KG1 (cell line): Measurements from ENCODE around the gene DPEP2.
"Not testable (repeated sequence)": the region's sequence is repeated elsewhere in the genome, so short reads cannot be mapped to it uniquely, and the experiment has no call there.

Source experiments
- DNase-seq: peaks from one replicate; lab custom pipeline; 2025; lab: John Stamatoyannopoulos, UW

The DPEP2 gene

DNA sequence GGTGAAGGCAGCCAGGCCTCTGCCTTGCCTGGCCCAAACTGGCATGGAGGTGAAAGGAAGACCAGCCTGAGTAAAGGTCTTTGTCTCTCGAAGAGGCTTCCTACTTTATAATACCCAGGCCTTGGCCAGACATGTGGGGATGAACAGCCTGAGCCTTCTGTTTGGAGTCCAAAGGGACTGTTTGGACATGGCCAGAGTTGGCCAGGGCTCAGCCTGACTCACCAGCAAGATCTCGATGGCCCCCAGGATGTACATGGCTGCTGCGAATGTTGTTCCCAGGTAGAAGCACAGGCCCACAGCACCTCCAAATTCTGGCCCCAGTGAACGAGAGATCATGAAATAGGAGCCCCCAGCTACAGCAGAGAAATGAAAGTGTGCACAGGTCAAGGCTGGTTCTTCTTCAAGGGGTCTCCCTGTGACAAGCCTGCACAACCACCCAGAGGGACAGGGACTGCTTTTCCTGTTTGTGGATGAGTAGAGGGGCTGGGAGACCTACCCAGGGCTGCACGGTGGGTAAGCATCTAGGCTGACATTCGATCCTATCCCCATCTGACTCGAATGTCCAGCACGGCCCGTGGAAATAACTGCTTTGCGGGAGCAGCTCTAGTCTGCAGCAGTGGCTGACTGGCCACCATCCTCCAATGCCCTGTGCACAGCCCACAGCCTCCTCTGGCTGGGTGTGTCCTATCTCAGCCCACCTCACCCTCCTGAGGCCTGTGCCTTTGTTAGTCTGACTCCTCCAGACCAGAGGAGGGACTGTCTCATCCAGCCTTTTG is 44.7 kb downstream of the DPEP2 start:
- no peak for DNase-seq

DNA sequence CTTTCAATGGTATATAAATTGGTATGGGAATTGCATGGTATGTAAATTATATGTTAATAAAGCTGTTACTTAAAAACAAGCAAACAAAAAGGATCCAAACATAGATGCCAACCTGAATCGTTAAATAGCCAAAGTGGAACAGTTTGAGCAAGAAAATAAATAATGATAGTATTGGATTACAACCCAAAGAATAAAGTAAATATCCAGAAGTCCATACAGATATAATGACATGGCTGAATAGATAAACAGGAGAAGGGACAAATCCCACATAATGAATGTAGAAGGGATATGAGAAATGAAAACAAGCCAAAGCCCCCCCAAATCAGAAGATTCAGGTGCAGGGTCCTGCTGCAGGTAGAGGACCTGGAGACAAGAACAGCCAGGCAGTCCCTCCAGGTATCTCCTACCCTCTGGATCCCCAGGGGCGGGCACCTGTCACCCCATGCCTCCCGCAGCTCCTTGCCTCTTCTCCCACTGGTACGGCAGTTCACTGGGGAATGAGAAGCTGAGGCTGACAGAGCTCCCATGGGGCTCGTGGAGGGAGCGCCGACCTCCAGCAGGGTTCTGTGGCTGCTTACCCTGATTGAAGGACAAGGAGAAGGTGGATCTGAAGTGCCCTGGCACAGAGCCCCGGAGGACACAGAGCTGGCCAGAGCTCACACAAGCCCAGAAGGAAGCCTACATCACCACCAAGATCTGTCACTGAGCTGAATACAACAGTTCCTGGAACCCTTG is 45.5 kb downstream of the DPEP2 start:
- no peak for DNase-seq

DNA sequence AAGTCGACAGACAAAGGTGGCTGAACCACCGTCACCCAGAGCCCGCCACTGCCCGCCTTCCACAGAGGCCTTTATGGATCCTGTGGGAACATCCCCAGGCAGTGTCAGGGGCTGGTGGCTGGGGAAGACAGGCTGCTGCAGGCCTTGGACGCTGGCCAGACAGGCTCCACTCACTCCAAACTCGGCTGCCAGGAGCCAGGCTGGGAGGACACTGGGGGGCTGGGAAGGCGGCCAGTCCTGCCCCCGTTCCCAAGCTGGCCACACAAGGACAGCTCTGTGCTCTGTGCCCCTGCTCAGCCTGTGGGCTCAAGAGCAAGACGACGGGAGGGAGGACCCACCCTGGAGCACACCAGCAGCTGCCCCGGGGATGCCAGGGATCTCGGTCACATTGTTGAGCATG is 47.8 kb downstream of the DPEP2 start:
- no peak for DNase-seq

DNA sequence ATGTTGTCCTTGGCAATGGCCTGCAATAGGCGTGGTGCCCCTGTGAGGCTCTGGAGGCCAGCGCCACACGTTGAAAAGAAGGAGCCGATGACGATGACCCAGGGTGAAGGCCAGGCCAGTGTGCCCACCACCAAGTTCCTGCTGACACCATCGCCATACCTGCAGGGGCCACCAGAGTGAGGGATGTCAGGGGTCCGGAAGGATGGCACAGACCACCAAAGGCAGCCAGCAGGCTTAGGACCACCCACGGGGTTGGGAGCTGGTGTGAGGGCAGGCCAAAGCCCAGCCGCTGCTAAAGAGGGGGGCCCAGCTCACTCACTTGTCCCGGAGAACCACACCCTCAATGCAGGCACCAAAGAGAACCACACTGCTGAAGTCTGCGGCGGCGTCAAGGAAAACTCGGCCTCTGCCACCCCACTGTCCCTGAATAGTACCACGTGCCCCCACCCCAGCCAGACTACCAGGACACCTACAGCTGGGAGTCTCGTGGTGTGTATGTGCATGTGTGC is 48.9 kb downstream of the DPEP2 start:
- DNase-seq = no peak

DNA sequence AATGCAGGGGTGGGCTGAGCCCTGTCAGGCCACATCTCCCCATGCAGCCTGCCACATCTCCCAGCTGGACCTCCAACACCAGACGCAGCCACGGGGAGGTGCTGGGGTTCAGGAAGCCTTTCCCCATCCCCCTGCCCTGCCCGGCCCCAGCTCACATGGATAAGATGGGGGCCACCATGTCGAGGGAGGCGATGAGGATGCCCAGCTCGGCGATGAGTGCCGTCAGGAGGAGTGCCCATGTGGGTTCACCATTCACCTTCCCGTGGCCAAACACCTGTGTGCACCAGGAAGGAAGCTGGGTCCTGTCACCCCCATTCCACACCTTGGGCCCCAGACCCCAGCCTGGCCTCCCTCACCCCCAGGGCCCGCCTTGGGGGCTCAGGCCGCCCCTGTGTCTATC is 49.6 kb downstream of the DPEP2 start:
- DNase-seq = no peak

DNA sequence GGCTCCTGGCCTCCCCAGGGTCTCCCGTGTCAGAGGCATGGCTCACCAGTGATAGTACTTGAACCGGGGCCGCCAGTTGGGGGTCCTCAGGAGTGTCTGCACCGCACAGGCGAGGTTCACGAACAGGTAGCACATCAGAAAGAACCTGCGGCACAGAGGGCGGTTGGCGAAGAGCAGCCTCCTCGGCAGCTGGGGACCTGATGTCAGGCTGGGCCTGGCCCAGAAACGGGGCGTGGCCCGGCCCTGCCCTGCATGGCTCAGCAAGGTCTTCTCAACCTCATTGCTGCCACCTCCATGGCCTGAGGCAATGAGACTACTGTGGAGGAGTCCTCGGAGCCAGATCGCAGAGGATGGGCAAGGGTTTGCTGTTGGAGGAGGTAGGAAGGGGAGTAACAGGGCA is 51.3 kb downstream of the DPEP2 start:
- DNase-seq = no peak

DNA sequence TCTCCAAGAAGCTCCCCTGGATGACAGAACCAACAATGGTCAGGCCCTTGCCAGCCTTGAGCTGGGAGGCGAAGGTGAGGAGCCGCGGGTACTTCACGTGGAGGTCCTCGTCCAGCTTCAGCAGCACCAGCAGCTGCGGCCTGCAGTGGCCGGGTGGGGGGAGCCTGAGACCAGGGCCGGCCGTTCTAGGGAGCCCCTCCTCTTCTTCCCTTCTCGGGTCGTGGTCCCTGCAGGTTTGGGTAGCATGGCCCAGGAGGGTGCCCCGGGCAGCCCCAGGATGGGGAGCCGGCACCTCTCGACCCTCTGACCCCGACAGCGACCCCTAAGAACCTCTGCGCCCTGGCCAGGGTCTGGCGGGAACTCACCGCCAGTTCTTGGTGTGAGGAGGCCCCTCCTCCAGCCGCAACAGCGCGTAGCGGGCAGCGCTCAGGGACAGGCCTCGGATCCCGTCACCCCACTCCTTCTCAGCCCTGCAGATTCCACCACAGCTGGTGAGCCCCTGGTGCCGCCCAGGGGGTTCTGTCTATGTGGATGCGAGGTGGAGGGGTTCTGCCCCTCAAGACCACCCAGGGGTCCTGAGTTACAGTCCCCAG is 52.2 kb downstream of the DPEP2 start:
- no peak for DNase-seq

DNA sequence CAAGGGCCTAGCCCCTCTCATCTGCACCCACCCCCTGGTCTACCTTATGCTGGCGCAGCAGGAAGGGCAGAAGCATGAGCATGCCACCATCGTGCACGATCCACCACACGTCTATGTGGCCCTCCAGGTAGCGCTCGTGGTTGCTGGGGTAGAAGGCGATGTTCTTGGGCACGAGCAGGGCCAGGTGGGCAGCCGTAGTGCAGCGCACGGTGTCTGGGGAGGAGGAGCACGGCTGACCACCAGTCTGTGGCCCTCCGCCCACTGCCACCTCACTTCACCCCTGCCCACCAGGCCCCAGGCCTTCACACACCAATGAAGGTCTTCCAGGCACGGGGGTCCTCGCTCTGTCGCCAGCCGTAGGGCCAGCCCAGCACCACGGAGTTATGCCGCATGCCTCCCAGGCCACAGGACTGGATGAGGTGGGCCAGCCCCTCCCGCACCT is 53.1 kb downstream of the DPEP2 start:
- no peak for DNase-seq

DNA sequence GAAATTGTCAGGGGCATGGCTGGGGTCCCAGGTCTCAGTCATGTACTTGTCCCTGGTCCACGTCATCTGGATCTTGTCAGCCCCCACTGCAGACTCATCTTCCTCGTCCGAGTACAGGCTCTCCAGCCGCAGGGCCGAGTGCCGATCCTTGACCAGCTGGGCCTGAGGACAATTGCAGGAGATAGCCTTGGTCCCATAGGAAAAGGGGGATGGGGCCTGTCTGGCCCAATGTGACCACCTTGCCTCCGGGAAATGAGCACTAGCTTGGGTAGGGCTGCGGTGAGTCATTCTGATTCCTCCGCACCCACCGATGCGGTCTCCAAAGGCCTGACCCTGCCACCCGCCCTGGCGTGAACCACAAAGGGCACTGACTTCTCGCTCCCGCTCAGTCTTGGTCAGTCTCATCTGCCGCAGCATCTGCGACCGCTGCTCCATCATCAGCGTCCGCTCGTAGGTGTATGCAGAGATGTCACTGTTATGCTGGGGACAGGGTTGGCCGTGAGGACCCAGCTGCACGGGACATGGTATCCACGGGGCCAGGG is 53.8 kb downstream of the DPEP2 start:
- no peak for DNase-seq

DNA sequence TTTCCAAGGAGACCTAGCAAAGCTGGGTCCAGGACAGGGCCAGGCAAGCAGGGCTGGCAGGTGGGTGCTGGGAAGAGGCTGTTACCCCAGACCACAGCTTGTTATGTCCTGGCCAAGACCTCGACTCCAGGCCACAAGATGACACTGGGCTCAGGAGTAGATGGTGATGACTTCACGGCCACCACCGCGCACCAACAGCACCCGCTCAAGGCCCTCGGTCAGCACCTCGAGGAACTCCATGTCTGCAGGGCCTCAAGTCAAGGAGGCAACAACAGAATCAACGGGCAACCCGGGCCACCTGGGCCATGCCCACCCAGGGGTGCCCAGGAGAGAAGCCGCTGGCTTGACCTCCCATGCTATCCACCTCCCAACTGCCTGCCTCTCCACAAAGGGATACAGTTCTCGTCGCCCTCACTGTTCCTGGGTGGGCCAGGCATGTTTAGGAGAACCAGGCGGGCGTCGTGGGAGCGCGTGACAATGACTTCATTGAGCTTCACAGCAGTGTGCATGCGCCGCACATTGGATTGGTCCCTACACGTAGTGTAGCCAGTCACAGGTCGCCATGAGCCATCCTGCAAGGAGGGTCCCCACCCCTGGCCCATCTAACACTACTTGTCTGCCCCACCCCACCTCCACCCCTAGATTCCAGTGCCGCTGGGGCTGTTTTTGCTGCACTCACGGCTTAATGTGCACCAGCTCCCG is 54.4 kb downstream of the DPEP2 start:
- no peak for DNase-seq

DNA sequence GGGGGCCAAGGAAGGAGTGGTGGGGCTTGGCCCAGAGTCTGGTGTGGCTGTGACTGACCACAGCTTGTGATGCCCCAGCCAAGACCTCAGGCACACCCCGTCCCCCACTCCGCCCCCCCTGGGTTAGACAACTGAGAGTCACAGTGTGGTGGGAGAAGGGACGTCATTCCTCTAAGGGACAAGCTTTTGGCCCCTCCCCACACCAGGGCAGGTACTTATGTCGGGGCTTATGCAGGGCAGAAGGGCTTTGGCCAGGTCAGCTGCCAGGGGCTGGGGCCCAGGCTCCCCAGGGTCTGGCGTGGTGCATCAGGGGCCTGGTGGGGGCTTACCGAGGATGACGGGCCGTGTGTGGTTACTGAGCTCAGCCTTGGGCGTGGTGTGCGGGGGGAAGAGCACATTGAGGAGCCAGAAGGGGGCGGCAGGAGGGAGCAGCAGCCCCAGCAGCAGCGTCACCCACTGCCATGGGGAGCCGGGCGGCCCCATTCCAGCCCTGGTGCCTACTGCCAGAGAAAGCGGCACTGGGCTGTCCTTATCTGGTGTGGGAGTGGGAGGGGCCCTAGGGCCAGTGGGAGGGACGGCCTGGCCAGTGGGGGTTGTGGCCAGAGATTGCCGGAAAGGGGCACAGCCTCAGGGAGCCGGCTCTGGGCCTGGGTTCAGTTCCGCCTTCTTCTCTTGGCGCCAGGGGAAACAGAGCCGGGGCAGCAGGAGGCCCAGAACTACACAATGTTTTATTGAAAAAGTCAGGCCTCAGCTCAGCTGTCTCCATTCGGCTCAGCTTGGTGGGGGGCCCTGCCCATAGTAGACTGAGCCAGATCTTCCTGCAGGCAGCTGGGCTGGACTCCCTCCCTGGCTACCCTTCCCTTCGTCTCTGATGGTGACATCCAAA is 55.4 kb downstream of the DPEP2 start, which contains the start of gene LCAT:
LCAT (minus strand) TSS at position 502 of the 886 bp plus-strand sequence; CDS start at position 483, 19 bp downstream.
- no peak for DNase-seq

DNA sequence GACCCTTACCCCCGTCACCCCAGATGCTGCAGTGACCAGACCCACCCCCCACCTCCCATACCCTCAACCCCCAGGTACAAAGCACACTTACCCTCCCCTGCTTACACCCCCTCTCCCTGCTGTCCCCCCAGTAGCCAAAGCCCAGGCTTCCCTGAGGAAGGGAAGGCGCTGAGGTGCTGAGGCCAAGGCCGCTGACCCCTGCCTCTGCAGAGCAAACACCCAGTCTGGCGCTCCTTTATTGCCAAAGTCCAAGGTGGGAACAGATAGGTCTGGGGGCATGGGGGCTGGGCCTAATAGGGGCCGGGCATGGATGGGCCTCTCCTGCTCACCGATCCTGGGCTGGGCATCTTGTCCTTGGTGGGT is 56.0 kb downstream of the DPEP2 start:
- no peak for DNase-seq

DNA sequence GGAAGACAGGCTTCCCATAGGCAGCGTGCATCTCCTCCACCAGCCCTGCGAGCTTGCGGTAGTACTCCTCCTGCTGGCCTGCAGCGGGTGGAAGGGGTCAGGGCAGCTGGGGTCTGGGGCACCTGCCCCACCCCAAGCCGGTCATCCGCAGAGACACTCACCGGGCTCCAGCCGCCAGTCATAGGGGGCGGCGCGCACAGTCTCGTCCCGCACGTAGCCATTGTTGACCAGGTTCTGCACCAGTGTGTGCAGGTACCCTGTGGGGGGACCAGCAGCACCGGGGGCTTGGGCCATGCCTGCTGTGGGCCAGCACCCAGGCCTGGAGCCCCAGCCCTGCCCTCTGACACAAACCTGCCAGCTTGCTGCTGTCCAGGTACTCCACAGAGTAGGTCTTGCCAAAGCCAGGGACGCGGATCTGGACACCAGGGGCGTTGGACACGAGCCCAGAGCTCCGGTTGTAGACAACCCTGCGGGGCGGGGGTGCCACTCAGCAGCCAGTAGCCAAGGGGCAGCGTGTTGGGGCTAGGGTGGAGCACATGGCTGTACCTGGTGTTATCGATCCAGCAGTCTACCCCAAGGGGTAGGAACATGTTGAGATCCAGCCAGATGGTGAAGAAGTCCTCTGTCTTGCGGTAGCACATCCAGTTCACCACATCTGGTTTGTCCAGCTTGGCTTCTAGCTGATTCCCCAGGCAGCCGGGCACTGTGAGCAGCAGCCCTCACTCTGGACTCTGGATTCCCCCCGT is 56.6 kb downstream of the DPEP2 start:
- no peak for DNase-seq

DNA sequence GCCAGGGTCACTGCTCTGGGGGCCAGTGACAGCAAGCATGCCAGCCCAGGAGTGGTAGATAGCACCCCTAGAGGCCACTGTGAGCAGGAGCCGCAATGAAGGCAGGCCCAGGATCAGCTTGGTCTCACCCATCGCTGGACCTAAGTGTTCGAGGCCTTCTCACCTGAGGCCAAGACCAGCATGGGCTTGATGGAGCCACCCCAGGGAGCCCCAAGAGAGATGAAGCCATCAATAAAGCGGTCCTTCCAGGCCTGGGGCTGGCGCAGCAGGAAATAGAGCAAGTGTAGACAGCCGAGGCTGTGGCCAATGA is 57.1 kb downstream of the DPEP2 start:
- DNase-seq = no peak

DNA sequence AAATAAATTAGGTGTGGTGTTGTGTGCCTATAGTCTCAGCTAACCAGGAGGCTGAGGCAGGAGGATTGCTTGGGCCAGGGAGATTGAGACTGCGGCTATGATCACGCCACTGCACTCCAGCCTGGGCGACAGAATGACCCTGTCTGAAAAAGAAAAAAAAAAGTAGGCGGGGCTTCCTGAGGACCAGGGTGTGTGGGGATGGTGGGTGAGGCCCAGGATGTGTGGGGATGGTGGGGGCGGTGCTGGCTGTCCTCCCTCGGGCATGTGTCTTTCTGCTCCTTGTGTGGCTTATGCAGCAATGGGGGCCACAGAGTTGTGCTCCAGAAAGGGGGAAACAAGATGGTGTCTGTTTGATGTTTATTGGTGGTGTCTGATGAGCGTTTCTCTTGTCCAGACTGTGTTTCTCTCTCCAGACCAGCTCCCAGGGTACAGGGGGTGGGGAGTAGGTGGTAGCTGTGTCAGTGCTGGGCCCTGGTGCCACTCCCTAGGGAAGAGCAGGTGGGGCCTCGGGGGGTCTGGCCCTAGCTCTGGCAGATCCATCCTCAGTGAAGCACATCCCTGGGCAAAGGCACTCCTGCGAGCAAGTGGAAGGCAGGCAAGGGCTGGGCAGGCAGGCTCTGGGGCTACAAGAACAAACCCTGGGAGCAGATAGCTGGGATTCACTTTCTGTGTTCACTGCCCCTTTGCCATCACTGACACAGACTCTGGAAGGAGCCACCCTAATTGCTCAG is 57.6 kb downstream of the DPEP2 start:
- no peak for DNase-seq

DNA sequence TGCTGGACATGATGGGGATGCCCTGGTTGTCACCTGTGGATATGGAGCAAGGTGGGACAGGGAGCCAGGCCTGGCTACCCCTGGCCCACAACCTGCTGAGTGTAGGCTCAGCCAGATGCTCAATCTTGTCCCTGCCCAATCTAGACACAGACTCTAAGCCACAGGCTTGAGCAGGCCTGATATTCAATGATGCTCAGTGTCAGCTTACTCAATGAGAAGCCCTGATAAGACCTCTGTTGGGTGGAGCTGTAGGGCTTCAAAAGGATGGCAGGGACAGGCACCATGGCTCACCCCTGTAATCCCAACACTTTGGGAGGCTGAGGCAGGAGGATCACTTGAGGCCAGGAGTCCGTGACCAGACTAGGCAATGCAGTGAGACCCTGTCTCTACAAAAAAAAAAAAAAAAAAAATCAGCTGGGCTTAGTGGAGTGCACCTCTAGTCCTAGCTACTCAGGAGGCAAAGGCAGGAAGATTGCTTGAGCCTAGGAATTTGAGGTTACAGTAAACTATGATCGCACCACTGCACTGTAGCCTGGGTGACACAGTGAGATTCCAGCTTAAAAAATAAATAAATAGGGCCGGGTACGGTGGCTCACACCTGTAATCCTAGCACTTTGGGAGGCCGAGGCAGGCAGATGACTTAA is 58.7 kb downstream of the DPEP2 start:
- no peak for DNase-seq

DNA sequence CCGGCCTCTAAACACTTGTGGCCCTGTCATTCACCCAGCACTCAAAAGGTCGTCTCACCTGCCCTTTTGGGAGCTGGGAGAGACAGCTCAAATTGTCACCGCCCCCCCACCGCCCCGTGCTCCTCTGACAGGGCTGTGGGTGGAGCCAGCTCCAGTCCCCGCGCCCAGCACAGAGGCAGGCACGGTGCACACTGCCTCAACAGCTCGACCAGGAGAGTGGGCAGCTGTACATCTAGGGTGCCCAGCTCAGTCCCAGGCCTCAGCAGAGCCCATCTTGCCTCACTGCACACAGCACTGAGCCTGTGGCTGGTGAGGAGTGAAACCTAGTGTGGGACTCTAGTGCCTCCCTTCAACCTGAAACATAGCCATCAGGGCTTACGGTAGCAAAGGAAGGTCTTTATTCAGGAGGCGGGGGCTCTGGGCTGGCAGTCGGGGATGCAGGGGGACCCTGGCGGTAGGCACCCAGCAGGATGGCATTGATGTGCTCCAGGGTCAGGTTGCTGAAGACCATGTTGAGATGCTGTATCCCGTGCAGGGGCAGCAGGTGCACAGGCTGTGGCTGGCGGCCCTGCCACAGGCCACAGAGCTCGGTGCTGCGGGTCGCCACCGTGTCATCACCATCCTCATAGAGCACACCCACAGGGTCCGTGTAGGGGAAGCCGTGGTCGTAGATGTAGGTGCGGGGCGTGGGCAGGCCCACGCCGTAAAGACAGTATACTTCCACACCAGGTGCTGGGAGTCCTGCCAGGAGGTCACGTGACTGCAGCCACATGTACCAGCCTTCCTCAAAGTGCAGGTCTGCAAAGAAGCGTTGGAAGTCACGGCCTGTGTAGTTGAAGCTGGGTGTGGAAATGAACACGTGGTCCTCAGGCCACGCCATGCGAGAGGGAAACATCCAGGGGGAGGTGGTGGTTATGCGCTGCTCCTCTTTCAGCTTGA is 59.5 kb downstream of the DPEP2 start:
- no peak for DNase-seq

DNA sequence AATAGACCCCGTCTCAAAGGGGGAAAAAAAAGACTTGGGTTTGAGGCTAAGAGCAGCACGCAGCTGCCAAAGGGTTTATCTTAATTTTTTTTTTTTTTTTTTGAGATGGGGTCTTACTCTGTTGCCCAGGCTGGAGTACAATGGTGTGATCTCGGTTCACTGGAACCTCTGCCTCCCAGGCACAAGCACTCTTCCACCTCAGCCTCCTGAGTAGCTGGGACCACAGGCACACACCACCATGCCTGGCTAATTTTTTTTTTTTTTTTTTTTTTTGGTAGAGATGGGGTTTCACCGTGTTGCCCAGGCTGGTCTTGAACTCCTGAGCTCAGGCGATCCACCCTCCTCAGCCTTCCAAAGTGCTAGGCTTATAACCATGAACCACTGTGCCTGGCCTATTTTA is 61.6 kb downstream of the DPEP2 start:
- not testable (repeated sequence) for DNase-seq
